ENCODE data around the gene AGBL4. TPM values are rescaled to one million over a fixed set of nuclear protein-coding genes. Genes with fewer than 3 reads are reported as not detected.
"Not testable (repeated sequence)": the region's sequence is repeated elsewhere in the genome, so short reads cannot be mapped to it uniquely, and the experiment has no call there.

The AGBL4 gene
- total RNA-seq, 1 donor from 2014 or later = not detected

DNA sequence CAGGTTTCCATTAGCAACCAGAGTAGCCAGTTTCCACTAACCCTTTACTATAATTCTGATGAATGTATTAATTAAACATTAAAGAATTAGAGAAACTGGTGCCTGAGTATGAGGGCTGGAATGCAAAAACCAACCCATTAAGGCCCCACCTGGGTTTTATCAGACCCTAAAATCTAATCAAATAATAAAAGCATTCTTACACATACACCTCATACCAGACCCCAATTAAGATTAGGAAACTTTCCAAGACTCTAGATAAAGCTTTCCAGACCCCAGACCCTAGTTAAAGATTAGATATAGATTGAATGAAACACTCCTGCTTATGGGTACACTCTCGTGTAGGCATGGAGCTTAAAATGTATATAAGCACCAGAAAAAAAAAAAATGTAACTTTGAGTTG, 665.7 kb downstream of the AGBL4 start:
- intact Hi-C loops (cut with micrococcal nuclease) = no loop called here
- Mint-ChIP-seq H3K27me3 (ENCODE audit: low read depth) (no peaks in the 10 kb centered on the region), H3K4me3 (ENCODE audit: low read depth) (no peak overlapping the region), H3K36me3 (ENCODE audit: low read depth) (no peaks in the 10 kb centered on the region), H3K9me3 (no peaks in the 10 kb centered on the region), H3K27ac (no peak overlapping the region), H3K4me1 (ENCODE audit: low read depth) (no peaks in the 10 kb centered on the region)
- no peak for DNase-seq (ENCODE audit: low spot score)

DNA sequence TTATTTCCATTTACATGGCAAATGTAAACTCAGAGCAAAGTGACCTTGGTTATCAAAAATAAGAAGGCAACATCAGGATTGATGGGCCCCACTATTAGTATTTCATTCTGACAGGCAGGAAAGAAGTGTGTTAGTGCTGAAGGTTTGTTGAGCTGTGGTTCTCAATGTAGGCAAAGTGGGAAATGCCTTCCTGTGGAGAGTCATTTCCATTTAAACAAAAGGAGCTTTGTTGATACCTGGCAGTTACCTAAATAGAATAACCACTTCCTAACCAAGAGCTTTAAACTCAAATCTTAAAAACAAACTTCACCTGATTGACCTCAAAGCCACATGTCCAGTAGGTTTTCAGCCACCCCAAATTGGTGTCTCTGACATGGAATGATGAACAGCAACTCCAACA, 667.2 kb downstream of the AGBL4 start:
- Mint-ChIP-seq H3K9me3 (no peaks in the 10 kb centered on the region), H3K27me3 (ENCODE audit: low read depth) (no peaks in the 10 kb centered on the region), H3K27ac (no peak overlapping the region), H3K4me1 (ENCODE audit: low read depth) (no peaks in the 10 kb centered on the region), H3K4me3 (ENCODE audit: low read depth) (no peak overlapping the region), H3K36me3 (ENCODE audit: low read depth) (no peaks in the 10 kb centered on the region)
- DNase-seq (ENCODE audit: low spot score) = no peak
- intact Hi-C loops (cut with micrococcal nuclease) = no loop called here

- intact Hi-C loops (cut with micrococcal nuclease) = no loop called here
- no peaks in the 10 kb centered on the region for H3K4me1 Mint-ChIP-seq (ENCODE audit: low read depth)
- H3K9me3 Mint-ChIP-seq = no peaks in the 10 kb centered on the region
- no peak overlapping the region for H3K4me3 Mint-ChIP-seq (ENCODE audit: low read depth)
- H3K27me3 Mint-ChIP-seq (ENCODE audit: low read depth) = no peaks in the 10 kb centered on the region
- no peak for DNase-seq (ENCODE audit: low spot score)
- no peak overlapping the region for H3K27ac Mint-ChIP-seq
- no peaks in the 10 kb centered on the region for H3K36me3 Mint-ChIP-seq (ENCODE audit: low read depth)
Observed at GRCh38 chr1:49351768-49352167, 672.0 kb downstream of the AGBL4 start.

GRCh38 chr1:49346767-49347349, 676.9 kb downstream of the AGBL4 start:
- intact Hi-C loops (cut with micrococcal nuclease) = no loop called here
- H3K27ac Mint-ChIP-seq = no peak overlapping the region
- H3K27me3 Mint-ChIP-seq (ENCODE audit: low read depth) = no peaks in the 10 kb centered on the region
- H3K9me3 Mint-ChIP-seq = no peaks in the 10 kb centered on the region
- H3K4me3 Mint-ChIP-seq (ENCODE audit: low read depth) = no peak overlapping the region
- H3K4me1 Mint-ChIP-seq (ENCODE audit: low read depth) = no peaks in the 10 kb centered on the region
- H3K36me3 Mint-ChIP-seq (ENCODE audit: low read depth) = no peaks in the 10 kb centered on the region
- no peak for DNase-seq (ENCODE audit: low spot score)

DNA sequence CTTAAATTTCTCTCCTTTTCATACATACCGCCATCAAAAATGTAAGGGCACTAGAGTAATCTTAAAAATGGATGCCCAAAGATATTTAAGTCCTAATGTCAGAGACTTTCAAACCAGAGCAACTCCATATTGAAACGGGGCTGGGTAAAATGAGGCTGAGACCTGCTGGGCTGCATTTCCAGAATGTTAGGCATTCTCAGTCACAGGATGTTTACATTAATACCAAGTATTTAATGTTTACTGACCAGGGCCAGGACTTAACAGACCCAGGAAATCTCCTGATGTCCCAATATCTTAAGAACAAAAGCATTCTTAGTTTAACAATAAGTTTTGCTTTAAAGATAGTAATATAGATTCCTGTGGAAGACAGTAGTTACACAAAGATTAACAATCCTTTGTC, 683.2 kb downstream of the AGBL4 start:
- no peaks in the 10 kb centered on the region for H3K27me3 Mint-ChIP-seq (ENCODE audit: low read depth)
- DNase-seq (ENCODE audit: low spot score) = no peak
- intact Hi-C loops (cut with micrococcal nuclease) = no loop called here
- no peaks in the 10 kb centered on the region for H3K4me1 Mint-ChIP-seq (ENCODE audit: low read depth)
- no peak overlapping the region for H3K4me3 Mint-ChIP-seq (ENCODE audit: low read depth)
- H3K9me3 Mint-ChIP-seq = no peaks in the 10 kb centered on the region
- H3K27ac Mint-ChIP-seq = no peak overlapping the region
- no peaks in the 10 kb centered on the region for H3K36me3 Mint-ChIP-seq (ENCODE audit: low read depth)

- H3K27me3 Mint-ChIP-seq (ENCODE audit: low read depth) = no peaks in the 10 kb centered on the region
- intact Hi-C loops (cut with micrococcal nuclease) = no loop called here
- no peak overlapping the region for H3K27ac Mint-ChIP-seq
- no peak for DNase-seq (ENCODE audit: low spot score)
- H3K4me1 Mint-ChIP-seq (ENCODE audit: low read depth) = no peaks in the 10 kb centered on the region
- H3K9me3 Mint-ChIP-seq = no peaks in the 10 kb centered on the region
- no peak overlapping the region for H3K4me3 Mint-ChIP-seq (ENCODE audit: low read depth)
- H3K36me3 Mint-ChIP-seq (ENCODE audit: low read depth) = no peaks in the 10 kb centered on the region
Observed at GRCh38 chr1:49339043-49339442, 684.7 kb downstream of the AGBL4 start.

- Mint-ChIP-seq H3K9me3 (no peaks in the 10 kb centered on the region), H3K4me1 (ENCODE audit: low read depth) (no peaks in the 10 kb centered on the region), H3K27ac (no peak overlapping the region), H3K36me3 (ENCODE audit: low read depth) (no peaks in the 10 kb centered on the region), H3K27me3 (ENCODE audit: low read depth) (no peaks in the 10 kb centered on the region), H3K4me3 (ENCODE audit: low read depth) (no peak overlapping the region)
- intact Hi-C loops (cut with micrococcal nuclease) = no loop called here
- DNase-seq (ENCODE audit: low spot score) = no peak
Observed at GRCh38 chr1:49337251-49337650, 686.5 kb downstream of the AGBL4 start.

DNA sequence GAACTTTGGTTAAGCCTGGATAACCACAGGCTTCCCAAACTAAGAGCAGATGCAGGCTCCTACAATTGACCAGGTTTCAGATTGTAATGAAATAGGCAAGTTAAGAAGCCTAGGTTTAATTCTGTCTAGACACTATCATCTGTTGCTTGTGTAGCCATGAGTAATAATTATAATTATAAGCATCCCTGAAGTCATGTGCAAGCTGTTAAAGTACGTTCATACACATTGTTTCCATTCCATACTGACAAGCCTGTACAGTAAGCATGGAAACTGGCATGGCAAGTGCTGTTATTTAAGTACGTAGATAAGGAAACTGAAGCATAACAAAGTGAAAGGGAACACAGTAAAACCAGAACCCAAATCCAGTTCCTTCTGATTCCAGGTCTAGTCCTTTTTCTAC, 689.8 kb downstream of the AGBL4 start:
- Mint-ChIP-seq H3K9me3 (peaks cover 4% of the 10 kb centered on the region), H3K27me3 (ENCODE audit: low read depth) (no peaks in the 10 kb centered on the region), H3K27ac (no peak overlapping the region), H3K4me1 (ENCODE audit: low read depth) (no peaks in the 10 kb centered on the region), H3K36me3 (ENCODE audit: low read depth) (no peaks in the 10 kb centered on the region), H3K4me3 (ENCODE audit: low read depth) (no peak overlapping the region)
- no peak for DNase-seq (ENCODE audit: low spot score)
- intact Hi-C loops (cut with micrococcal nuclease) = no loop called here

DNA sequence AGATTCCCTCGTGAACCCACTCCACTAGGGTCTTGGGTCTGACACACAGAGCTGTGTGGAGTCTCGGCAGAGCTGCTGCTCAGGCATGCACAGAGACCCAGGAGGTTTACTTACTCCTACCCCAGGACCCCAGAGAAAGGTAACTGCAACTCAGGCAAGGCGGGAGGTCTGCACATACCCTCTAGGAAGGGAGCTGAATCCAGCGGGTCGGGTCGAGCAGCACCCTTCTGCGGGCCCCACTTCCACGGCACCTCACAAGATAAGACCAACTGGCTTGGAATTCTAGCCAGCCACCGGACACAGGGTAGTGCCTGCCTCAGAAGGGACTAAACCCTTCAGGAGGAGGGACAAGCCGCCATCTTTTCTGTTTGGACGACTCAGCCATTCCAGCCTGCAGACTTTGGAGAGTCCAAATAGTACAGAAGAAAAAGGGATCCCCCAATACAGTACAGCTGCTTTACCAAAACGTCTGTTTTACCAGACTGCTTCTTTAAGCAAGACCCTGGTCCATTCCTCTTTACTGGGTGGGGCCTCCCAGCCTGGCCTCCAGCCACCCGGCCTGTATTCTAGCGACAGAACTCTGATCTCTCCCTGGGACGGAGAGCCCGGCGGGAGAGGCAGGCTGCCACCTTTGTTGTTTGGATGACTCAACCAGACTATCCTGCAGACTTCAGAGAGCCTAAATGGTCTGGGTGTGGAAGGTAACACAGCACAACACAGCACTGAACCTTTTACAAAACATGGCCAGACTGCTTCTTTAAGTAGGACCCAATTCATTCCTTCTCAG, 692.5 kb downstream of the AGBL4 start:
- no peaks in the 10 kb centered on the region for H3K27me3 Mint-ChIP-seq (ENCODE audit: low read depth)
- intact Hi-C loops (cut with micrococcal nuclease) = no loop called here
- no peaks in the 10 kb centered on the region for H3K36me3 Mint-ChIP-seq (ENCODE audit: low read depth)
- H3K27ac Mint-ChIP-seq = no peak overlapping the region
- H3K4me1 Mint-ChIP-seq (ENCODE audit: low read depth) = no peaks in the 10 kb centered on the region
- H3K9me3 Mint-ChIP-seq = peaks cover 4% of the 10 kb centered on the region
- DNase-seq (ENCODE audit: low spot score) = no peak
- H3K4me3 Mint-ChIP-seq (ENCODE audit: low read depth) = no peak overlapping the region

DNA sequence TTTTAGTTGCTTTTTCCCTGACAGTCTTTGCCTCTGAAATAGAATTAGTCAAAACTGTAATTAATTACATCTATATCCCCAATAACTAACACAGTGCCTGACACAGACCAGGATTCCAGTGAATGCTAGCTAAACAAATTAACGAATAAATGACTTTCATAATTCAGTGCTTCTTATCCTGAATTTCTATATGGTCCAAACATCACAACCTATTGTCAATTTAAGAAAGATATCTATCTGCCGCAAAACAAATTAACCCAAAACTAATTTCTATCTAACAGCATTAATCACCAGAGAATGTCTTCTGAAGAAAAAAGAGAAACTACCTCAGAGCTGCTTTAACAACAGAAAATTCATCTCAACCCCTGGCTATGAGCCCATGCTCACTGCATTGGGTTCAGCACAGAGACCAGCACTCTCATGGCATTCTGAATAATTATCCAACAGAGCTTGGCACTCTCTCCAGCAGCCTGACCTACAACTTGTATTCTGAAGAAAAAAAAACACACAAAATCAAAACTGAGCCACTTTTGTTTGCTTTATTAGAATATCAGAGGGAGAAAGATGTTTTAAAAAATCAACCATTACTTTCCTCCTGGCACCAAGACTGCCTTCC, 699.7 kb downstream of the AGBL4 start:
- Mint-ChIP-seq H3K36me3 (ENCODE audit: low read depth) (no peaks in the 10 kb centered on the region), H3K9me3 (no peaks in the 10 kb centered on the region), H3K4me3 (ENCODE audit: low read depth) (no peak overlapping the region), H3K27me3 (ENCODE audit: low read depth) (no peaks in the 10 kb centered on the region), H3K4me1 (ENCODE audit: low read depth) (no peaks in the 10 kb centered on the region), H3K27ac (no peak overlapping the region)
- no peak for DNase-seq (ENCODE audit: low spot score)
- intact Hi-C loops (cut with micrococcal nuclease) = no loop called here

- H3K4me3 Mint-ChIP-seq (ENCODE audit: low read depth); H3K9me3 Mint-ChIP-seq; H3K27ac Mint-ChIP-seq; H3K27me3 Mint-ChIP-seq (ENCODE audit: low read depth); H3K4me1 Mint-ChIP-seq (ENCODE audit: low read depth); H3K36me3 Mint-ChIP-seq (ENCODE audit: low read depth); DNase-seq (ENCODE audit: low spot score); intact Hi-C loops (cut with micrococcal nuclease): not testable (repeated sequence)
Observed at GRCh38 chr1:49320493-49320892, 703.3 kb downstream of the AGBL4 start.

DNA sequence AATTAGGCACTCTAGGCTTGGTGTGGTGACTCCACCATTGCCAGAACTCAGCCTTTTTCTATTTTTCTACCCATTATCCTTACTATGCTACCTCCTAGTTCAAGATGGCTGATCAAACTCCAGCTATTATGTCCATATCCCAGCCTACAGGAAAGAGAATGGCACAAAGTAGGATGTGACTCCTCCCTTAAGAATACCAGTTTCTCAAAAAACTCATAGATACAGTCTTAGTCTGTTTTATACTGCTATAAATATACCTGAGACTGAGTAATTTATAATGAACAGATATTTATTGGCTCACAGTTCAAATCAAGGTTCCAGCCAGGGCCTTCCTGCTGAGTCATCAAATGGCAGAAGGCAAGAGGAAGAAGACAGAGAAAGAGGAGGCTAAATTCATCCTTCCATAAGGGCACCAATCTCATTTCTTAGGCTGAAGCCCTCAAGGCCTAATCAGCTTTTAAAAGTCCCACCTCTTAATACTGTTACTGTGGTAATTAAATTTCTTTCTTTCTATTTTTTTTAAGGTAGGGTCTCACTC, 704.3 kb downstream of the AGBL4 start:
- Mint-ChIP-seq H3K36me3 (ENCODE audit: low read depth) (no peaks in the 10 kb centered on the region), H3K4me3 (ENCODE audit: low read depth) (no peak overlapping the region), H3K9me3 (no peaks in the 10 kb centered on the region), H3K27me3 (ENCODE audit: low read depth) (no peaks in the 10 kb centered on the region), H3K27ac (no peak overlapping the region), H3K4me1 (ENCODE audit: low read depth) (no peaks in the 10 kb centered on the region)
- intact Hi-C loops (cut with micrococcal nuclease) = no loop called here
- no peak for DNase-seq (ENCODE audit: low spot score)

- no peaks in the 10 kb centered on the region for H3K27me3 Mint-ChIP-seq (ENCODE audit: low read depth)
- DNase-seq (ENCODE audit: low spot score) = no peak
- no peaks in the 10 kb centered on the region for H3K4me1 Mint-ChIP-seq (ENCODE audit: low read depth)
- H3K4me3 Mint-ChIP-seq (ENCODE audit: low read depth) = no peak overlapping the region
- no peaks in the 10 kb centered on the region for H3K9me3 Mint-ChIP-seq
- intact Hi-C loops (cut with micrococcal nuclease) = no loop called here
- no peak overlapping the region for H3K27ac Mint-ChIP-seq
- H3K36me3 Mint-ChIP-seq (ENCODE audit: low read depth) = no peaks in the 10 kb centered on the region
Observed at GRCh38 chr1:49318218-49318617, 705.5 kb downstream of the AGBL4 start.
